ENCODE measurements around the gene GPSM1.

GRCh38 chr9:136285501-136286358 is 41.6 kb upstream of the GPSM1 start:
- TF ChIP-seq, protein P1, sequence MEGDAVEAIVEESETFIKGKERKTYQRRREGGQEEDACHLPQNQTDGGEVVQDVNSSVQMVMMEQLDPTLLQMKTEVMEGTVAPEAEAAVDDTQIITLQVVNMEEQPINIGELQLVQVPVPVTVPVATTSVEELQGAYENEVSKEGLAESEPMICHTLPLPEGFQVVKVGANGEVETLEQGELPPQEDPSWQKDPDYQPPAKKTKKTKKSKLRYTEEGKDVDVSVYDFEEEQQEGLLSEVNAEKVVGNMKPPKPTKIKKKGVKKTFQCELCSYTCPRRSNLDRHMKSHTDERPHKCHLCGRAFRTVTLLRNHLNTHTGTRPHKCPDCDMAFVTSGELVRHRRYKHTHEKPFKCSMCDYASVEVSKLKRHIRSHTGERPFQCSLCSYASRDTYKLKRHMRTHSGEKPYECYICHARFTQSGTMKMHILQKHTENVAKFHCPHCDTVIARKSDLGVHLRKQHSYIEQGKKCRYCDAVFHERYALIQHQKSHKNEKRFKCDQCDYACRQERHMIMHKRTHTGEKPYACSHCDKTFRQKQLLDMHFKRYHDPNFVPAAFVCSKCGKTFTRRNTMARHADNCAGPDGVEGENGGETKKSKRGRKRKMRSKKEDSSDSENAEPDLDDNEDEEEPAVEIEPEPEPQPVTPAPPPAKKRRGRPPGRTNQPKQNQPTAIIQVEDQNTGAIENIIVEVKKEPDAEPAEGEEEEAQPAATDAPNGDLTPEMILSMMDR (IDR thresholded peaks at IDR 0.05 in 4 of 5, conservative IDR thresholded peaks at IDR 0.05 in 1 of 5): no peak
- no peak for TF ChIP-seq POLR2A (IDR thresholded peaks at IDR 0.05)
